CD4-positive, alpha-beta memory T cell (primary cell): ENCODE data around the gene OR2F1. TPM values are rescaled to one million over a fixed set of nuclear protein-coding genes. Genes with fewer than 3 reads are reported as not detected.

ENCODE experiments used
- CTCF ChIA-PET: fragments of 350-600 bp; sonication (Branson Sonifier 250); formaldehyde crosslinking; loops from one replicate; lab custom pipeline; 2021; ENCODE audit warnings: inconsistent platforms; ENCODE audit not compliant: partially characterized antibody; lab: Charles Lee
- POLR2A ChIA-PET: fragments of 350-600 bp; sonication (Branson Sonifier 250); formaldehyde crosslinking; loops from one replicate; lab custom pipeline; 2021; ENCODE audit not compliant: partially characterized antibody; lab: Charles Lee
- DNase-seq, 5 donors: peaks; one replicate each; pipeline versions ENCODE4 v3.0.0 to v3.0.0-alpha.2; 2020 to 2022; ENCODE audit warnings: mixed read lengths in 1 of 5
- H3K27ac ChIP-seq: one replicate; pipeline ENCODE4 v1.7.0; 2013; ENCODE audit warnings: low read depth, low read length
- H3K27me3 ChIP-seq: 2 replicates; pipeline ENCODE4 v1.7.0; 2013; ENCODE audit warnings: mild to moderate bottlenecking, low read length, moderate library complexity; ENCODE audit not compliant: insufficient read depth
- H3K36me3 ChIP-seq: 2 replicates; pipeline ENCODE4 v1.7.0; 2013; ENCODE audit warnings: mild to moderate bottlenecking, low read length, moderate library complexity; ENCODE audit not compliant: insufficient read depth
- H3K4me1 ChIP-seq: 2 replicates; pipeline ENCODE4 v1.7.0; 2013; ENCODE audit warnings: mild to moderate bottlenecking, low read length, moderate library complexity; ENCODE audit not compliant: insufficient read depth
- H3K4me3 ChIP-seq, 2 donors: one replicate each; pipeline ENCODE4 v1.7.0; 2013; ENCODE audit warnings: low read length in 2 of 2, mild to moderate bottlenecking in 1 of 2
- H3K9me3 ChIP-seq, 2 donors: one replicate each; pipeline ENCODE4 v1.7.0; 2013; ENCODE audit warnings: low read length in 2 of 2, control low read depth in 1 of 2; ENCODE audit not compliant: control insufficient read depth in 1 of 2
- H3K27ac Mint-ChIP-seq, 7 donors: one replicate each; pipeline ENCODE4 v1.8.0; 2020 to 2021; ENCODE audit warnings: mixed read lengths in 7 of 7, mild to moderate bottlenecking in 6 of 7, inconsistent platforms in 3 of 7, moderate library complexity in 3 of 7
- H3K27me3 Mint-ChIP-seq, 2 donors: one replicate each; pipeline ENCODE4 v1.8.0; 2020 to 2021; ENCODE audit warnings: mixed read lengths in 2 of 2
- H3K36me3 Mint-ChIP-seq, 2 donors: one replicate each; pipeline ENCODE4 v1.8.0; 2020 to 2021; ENCODE audit warnings: mixed read lengths in 2 of 2, inconsistent platforms in 1 of 2, mild to moderate bottlenecking in 1 of 2
- H3K4me1 Mint-ChIP-seq, 4 donors: one replicate each; pipeline ENCODE4 v1.8.0; 2020 to 2021; ENCODE audit warnings: mixed read lengths in 4 of 4, mild to moderate bottlenecking in 1 of 4
- H3K4me3 Mint-ChIP-seq, 8 donors: one replicate each; pipeline ENCODE4 v1.8.0; 2020 to 2021; ENCODE audit warnings: mixed read lengths in 8 of 8, mild to moderate bottlenecking in 7 of 8, moderate library complexity in 6 of 8, inconsistent platforms in 3 of 8
- H3K9me3 Mint-ChIP-seq, 8 donors: one replicate each; pipeline ENCODE4 v1.8.0; 2020 to 2021; ENCODE audit warnings: mixed read lengths in 8 of 8, mild to moderate bottlenecking in 5 of 8, inconsistent platforms in 3 of 8, moderate library complexity in 1 of 8
- intact Hi-C: fragments of 100-400 bp; cut with micrococcal nuclease; formaldehyde crosslinking; loops from one replicate; pipeline ENCODE4 v1.15.1; 2023
- polyA plus RNA-seq, 2 donors: library from polyadenylated mRNA; unstranded; fragments of 300-500 nt; fragmentation: Illumina TruSeq; gene quantifications; one replicate each; pipeline ENCODE4 v1.2.3, GENCODE V29; 2021
- total RNA-seq, 2 experiments: library from RNA; stranded (reverse); gene quantifications; one replicate each; pipeline ENCODE4 v1.2.3, GENCODE V29; 2021

Gene OR2F1
- total and polyA plus RNA-seq, 4 experiments from 2014 or later, result not detected

GRCh38 chr7:143936087-143937009 is 18.3 kb upstream of the OR2F1 start:
- no peak overlapping the region for H3K4me3 Mint-ChIP-seq

GRCh38 chr7:143938379-143939243 is 16.0 kb upstream of the OR2F1 start:
- POLR2A ChIA-PET, result no interaction called here
- no peaks in the 10 kb centered on the region for H3K9me3 ChIP-seq
- intact Hi-C loops, result no loop called here

More at GRCh38 chr7:143936087-143937009, 18.3 kb upstream of the OR2F1 start:
- Histone ChIP-seq H3K27me3 (no peaks in the 10 kb centered on the region), H3K9me3 (no peaks in the 10 kb centered on the region), H3K36me3 (no peaks in the 10 kb centered on the region), H3K4me3 (no peak overlapping the region), H3K27ac (no peak overlapping the region), H3K4me1 (no peaks in the 10 kb centered on the region)
- peaks cover 2 to 25% of the 10 kb centered on the region in 2 donors for H3K27me3 Mint-ChIP-seq
- H3K9me3 Mint-ChIP-seq, result peaks cover 2 to 18% (median 12%) of the 10 kb centered on the region in 8 donors
- H3K27ac Mint-ChIP-seq, result no peak overlapping the region
- DNase-seq, result no peak
- H3K36me3 Mint-ChIP-seq, result peaks cover 0 to 7% of the 10 kb centered on the region in 2 donors
- peaks cover 0 to 1% (median 0%) of the 10 kb centered on the region in 4 donors for H3K4me1 Mint-ChIP-seq
- intact Hi-C loops, result no loop called here
- ChIA-PET POLR2A (no interaction called here), CTCF (no interaction called here)

GRCh38 chr7:143945423-143945822 is 9.2 kb upstream of the OR2F1 start:
- Histone ChIP-seq H3K9me3 (no peaks in the 10 kb centered on the region), H3K27ac (no peak overlapping the region), H3K36me3 (no peaks in the 10 kb centered on the region), H3K4me3 (no peak overlapping the region), H3K27me3 (no peaks in the 10 kb centered on the region), H3K4me1 (no peaks in the 10 kb centered on the region)
- Mint-ChIP-seq H3K9me3 (peaks cover 0 to 1% (median 0%) of the 10 kb centered on the region in 8 donors), H3K4me3 (no peak overlapping the region), H3K4me1 (no peaks in the 10 kb centered on the region), H3K27me3 (peaks cover 19 to 22% of the 10 kb centered on the region in 2 donors), H3K36me3 (no peaks in the 10 kb centered on the region), H3K27ac (no peak overlapping the region)
- POLR2A ChIA-PET, result no interaction called here
- DNase-seq, result no peak
- intact Hi-C loops, result no loop called here
- CTCF ChIA-PET, result no interaction called here

More at GRCh38 chr7:143938379-143939243, 16.0 kb upstream of the OR2F1 start:
- no peak overlapping the region for H3K27ac Mint-ChIP-seq
- H3K27ac ChIP-seq, result no peak overlapping the region
- no peak overlapping the region for H3K4me3 ChIP-seq
- H3K4me3 Mint-ChIP-seq, result no peak overlapping the region
- CTCF ChIA-PET, result no interaction called here
- H3K27me3 ChIP-seq, result no peaks in the 10 kb centered on the region
- no peaks in the 10 kb centered on the region for H3K36me3 Mint-ChIP-seq
- H3K4me1 ChIP-seq, result no peaks in the 10 kb centered on the region
- DNase-seq, result no peak
- peaks cover 4 to 24% of the 10 kb centered on the region in 2 donors for H3K27me3 Mint-ChIP-seq
- H3K36me3 ChIP-seq, result no peaks in the 10 kb centered on the region
- peaks cover 0 to 9% (median 2%) of the 10 kb centered on the region in 8 donors for H3K9me3 Mint-ChIP-seq
- H3K4me1 Mint-ChIP-seq, result no peaks in the 10 kb centered on the region

GRCh38 chr7:143947111-143947510 is 7.5 kb upstream of the OR2F1 start:
- H3K9me3 ChIP-seq, result no peaks in the 10 kb centered on the region
- H3K4me1 ChIP-seq, result no peaks in the 10 kb centered on the region
- no peak overlapping the region for H3K27ac ChIP-seq
- Mint-ChIP-seq H3K36me3 (no peaks in the 10 kb centered on the region), H3K9me3 (peaks cover 0 to 1% (median 0%) of the 10 kb centered on the region in 8 donors), H3K27ac (no peak overlapping the region), H3K4me1 (no peaks in the 10 kb centered on the region), H3K27me3 (peaks cover 19 to 22% of the 10 kb centered on the region in 2 donors), H3K4me3 (no peak overlapping the region)
- CTCF ChIA-PET, result no interaction called here
- no peak overlapping the region for H3K4me3 ChIP-seq
- H3K27me3 ChIP-seq, result no peaks in the 10 kb centered on the region
- POLR2A ChIA-PET, result no interaction called here
- intact Hi-C loops, result no loop called here
- DNase-seq, result no peak
- no peaks in the 10 kb centered on the region for H3K36me3 ChIP-seq

GRCh38 chr7:143948733-143949132 is 5.9 kb upstream of the OR2F1 start:
- peaks cover 0 to 3% (median 0%) of the 10 kb centered on the region in 8 donors for H3K9me3 Mint-ChIP-seq
- H3K27ac ChIP-seq, result no peak overlapping the region
- H3K4me1 Mint-ChIP-seq, result no peaks in the 10 kb centered on the region
- POLR2A ChIA-PET, result no interaction called here
- intact Hi-C loops, result no loop called here
- H3K36me3 ChIP-seq, result no peaks in the 10 kb centered on the region
- H3K9me3 ChIP-seq, result no peaks in the 10 kb centered on the region
- CTCF ChIA-PET, result no interaction called here
- H3K4me1 ChIP-seq, result no peaks in the 10 kb centered on the region
- H3K4me3 ChIP-seq, result no peak overlapping the region
- no peak overlapping the region for H3K4me3 Mint-ChIP-seq
- no peak for DNase-seq
- H3K27ac Mint-ChIP-seq, result no peak overlapping the region
- no peaks in the 10 kb centered on the region for H3K27me3 ChIP-seq
- no peaks in the 10 kb centered on the region for H3K36me3 Mint-ChIP-seq
- peaks cover 23 to 27% of the 10 kb centered on the region in 2 donors for H3K27me3 Mint-ChIP-seq

- Histone ChIP-seq H3K9me3 (no peaks in the 10 kb centered on the region), H3K4me3 (no peak overlapping the region), H3K27ac (no peak overlapping the region), H3K27me3 (no peaks in the 10 kb centered on the region), H3K36me3 (no peaks in the 10 kb centered on the region), H3K4me1 (no peaks in the 10 kb centered on the region)
- ChIA-PET POLR2A (no interaction called here), CTCF (no interaction called here)
- Mint-ChIP-seq H3K9me3 (peaks cover 0 to 3% (median 0%) of the 10 kb centered on the region in 8 donors), H3K27ac (no peak overlapping the region), H3K27me3 (peaks cover 18 to 28% of the 10 kb centered on the region in 2 donors), H3K36me3 (no peaks in the 10 kb centered on the region), H3K4me1 (no peaks in the 10 kb centered on the region), H3K4me3 (no peak overlapping the region)
- no peak for DNase-seq
- intact Hi-C loops, result no loop called here
Observed at GRCh38 chr7:143953421-143953820, 1.2 kb upstream of the OR2F1 start.

- Histone ChIP-seq H3K27me3 (no peaks in the 10 kb centered on the region), H3K9me3 (no peaks in the 10 kb centered on the region), H3K4me1 (no peaks in the 10 kb centered on the region), H3K36me3 (no peaks in the 10 kb centered on the region), H3K4me3 (no peak overlapping the region), H3K27ac (no peak overlapping the region)
- H3K4me1 Mint-ChIP-seq, result no peaks in the 10 kb centered on the region
- POLR2A ChIA-PET, result no interaction called here
- H3K4me3 Mint-ChIP-seq, result no peak overlapping the region
- intact Hi-C loops, result no loop called here
- CTCF ChIA-PET, result no interaction called here
- peaks cover 18 to 22% of the 10 kb centered on the region in 2 donors for H3K27me3 Mint-ChIP-seq
- DNase-seq, result no peak
- H3K27ac Mint-ChIP-seq, result no peak overlapping the region
- peaks cover 0 to 3% (median 0%) of the 10 kb centered on the region in 8 donors for H3K9me3 Mint-ChIP-seq
- no peaks in the 10 kb centered on the region for H3K36me3 Mint-ChIP-seq
Observed at GRCh38 chr7:143954135-143954534, 509 bp upstream of the OR2F1 start.
